Anterior cingulate cortex (tissue), 58 donors: ENCODE measurements around the gene IFT172.
"Not testable (repeated sequence)": the region's sequence is repeated elsewhere in the genome, so short reads cannot be mapped to it uniquely, and the experiment has no call there.

Experiments used
- DNase-seq, 58 donors: peaks; one replicate each; lab custom pipeline; 2025; lab: John Stamatoyannopoulos, UW

IFT172 gene

GRCh38 chr2:27489498-27490397, at the start of gene IFT172:
Gene IFT172 (minus strand): TSS chr2:27489743. CDS start chr2:27489653, 90 bp downstream.
- peak; percentile 70 to 100 (median 97) for DNase-seq

GRCh38 chr2:27538839-27539450, 49.4 kb upstream of the IFT172 start:
- not testable (repeated sequence) for DNase-seq

- DNase-seq, result no peak
These were observed 47.7 kb upstream of the IFT172 start for GRCh38 chr2:27537287-27537686.

GRCh38 chr2:27531983-27532382, 42.4 kb upstream of the IFT172 start:
- no peak for DNase-seq

GRCh38 chr2:27527182-27527581, 37.6 kb upstream of the IFT172 start:
- DNase-seq, result no peak

- no peak for DNase-seq
These were observed 32.9 kb upstream of the IFT172 start for GRCh38 chr2:27522400-27522945.

GRCh38 chr2:27520316-27520715, 30.8 kb upstream of the IFT172 start:
- DNase-seq, result no peak

- DNase-seq, result no peak
These were observed 29.2 kb upstream of the IFT172 start for GRCh38 chr2:27518782-27519113.

- DNase-seq, result no peak
These were observed 28.7 kb upstream of the IFT172 start for GRCh38 chr2:27518113-27518781.

GRCh38 chr2:27509326-27509725, 19.8 kb upstream of the IFT172 start:
- DNase-seq, result no peak

- no peak for DNase-seq
These were observed 17.8 kb upstream of the IFT172 start for GRCh38 chr2:27507293-27507692.

- no peak for DNase-seq
These were observed 17.0 kb upstream of the IFT172 start for GRCh38 chr2:27506587-27506986.

- peak in 1 of 58 donors; percentile 10 for DNase-seq
These were observed 12.6 kb upstream of the IFT172 start for GRCh38 chr2:27502142-27502541.

GRCh38 chr2:27501042-27501441, 11.5 kb upstream of the IFT172 start:
- DNase-seq, result no peak

- DNase-seq, result no peak
These were observed 9.4 kb upstream of the IFT172 start for GRCh38 chr2:27498975-27499374.

GRCh38 chr2:27497288-27497627, 7.7 kb upstream of the IFT172 start:
- no peak for DNase-seq

GRCh38 chr2:27496357-27497287, 7.1 kb upstream of the IFT172 start, which contains the start of gene GCKR:
Gene GCKR (plus strand): TSS chr2:27496839. CDS start chr2:27496905, 66 bp downstream.
- DNase-seq, result no peak

- no peak for DNase-seq
These were observed 6.4 kb upstream of the IFT172 start for GRCh38 chr2:27495840-27496356.

GRCh38 chr2:27494944-27495554, 5.5 kb upstream of the IFT172 start, which contains the start of gene FNDC4:
Gene FNDC4 (minus strand): TSS chr2:27495200. CDS start chr2:27494679, 521 bp downstream.
- DNase-seq, result peak in 23 of 58 donors; percentile 7 to 73 (median 17)
